Suprapubic skin (tissue), 4 donors: ENCODE measurements around the gene TENM3. TPM values are rescaled to one million over a fixed set of nuclear protein-coding genes. Genes with fewer than 3 reads are reported as not detected.

ENCODE experiments used
- DNase-seq, 2 donors: peaks; one replicate each; pipeline ENCODE4 v3.0.0-alpha.2; 2019; ENCODE audit warnings: low spot score in 2 of 2
- H3K27ac ChIP-seq: fragments of 200-600 bp; sonication (generic); one replicate; pipeline ENCODE4 v1.5.1; 2019
- H3K27me3 ChIP-seq: fragments of 200-600 bp; sonication (generic); one replicate; pipeline ENCODE4 v1.5.1; 2019
- H3K36me3 ChIP-seq: fragments of 200-600 bp; sonication (generic); one replicate; pipeline ENCODE4 v1.5.1; 2019
- H3K4me1 ChIP-seq: fragments of 200-600 bp; sonication (generic); one replicate; pipeline ENCODE4 v1.5.1; 2019
- H3K4me3 ChIP-seq: fragments of 200-600 bp; sonication (generic); one replicate; pipeline ENCODE4 v1.5.1; 2019; ENCODE audit warnings: mild to moderate bottlenecking
- H3K9me3 ChIP-seq: fragments of 200-600 bp; sonication (generic); one replicate; pipeline ENCODE4 v1.5.1; 2019
- CTCF ChIP-seq, 2 donors: fragments of 200-600 bp in 1 of 2; fragments of 450-650 bp in 1 of 2; sonication (generic) in 1 of 2; IDR thresholded peaks; one replicate each; pipeline ENCODE4 v1.5.1; 2016 to 2019; ENCODE audit warnings: antibody characterized with exemption in 2 of 2, mild to moderate bottlenecking in 1 of 2, moderate library complexity in 1 of 2
- EP300 ChIP-seq: sonication (generic); formaldehyde crosslinking; IDR thresholded peaks from one replicate; pipeline ENCODE4 v1.6.1; 2017; ENCODE audit warnings: antibody characterized with exemption
- POLR2A ChIP-seq, 2 donors: fragments of 450-650 bp; IDR thresholded peaks; one replicate each; pipeline ENCODE4 v1.6.1; 2017; ENCODE audit warnings: antibody characterized with exemption in 2 of 2, mild to moderate bottlenecking in 2 of 2, moderate library complexity in 2 of 2
- POLR2AphosphoS5 ChIP-seq, 3 donors: sonication (generic); formaldehyde crosslinking; IDR thresholded peaks; one replicate each; pipeline ENCODE4 v1.6.1; 2017; ENCODE audit warnings: antibody characterized with exemption in 3 of 3
- WGBS: methylation state at CpG from one replicate; pipeline ENCODE4 v1.1.5; 2018; 5-methylcytosine and 5-hydroxymethylcytosine counted together
- total RNA-seq, 4 donors: library from RNA; depleted of rRNA; stranded (reverse); fragments of >200 nt; gene quantifications; one replicate each; pipeline ENCODE4 v1.1.0, GENCODE V29; 2016

Gene TENM3
- total RNA-seq, 4 donors from 2014 or later: 0.81 to 2.9 (median 1.8) TPM

GRCh38 chr4:182835006-182835740 is 592.0 kb downstream of the TENM3 start:
- WGBS: 80% methylated on average over 26 of the region's 26 CpGs
- no peaks in the 10 kb centered on the region for H3K4me1 ChIP-seq
- TF ChIP-seq CTCF (IDR thresholded peaks at IDR 0.05) (no peak), POLR2AphosphoS5 (IDR thresholded peaks at IDR 0.05) (no peak), POLR2A (IDR thresholded peaks at IDR 0.05) (no peak), EP300 (no peak)

DNA sequence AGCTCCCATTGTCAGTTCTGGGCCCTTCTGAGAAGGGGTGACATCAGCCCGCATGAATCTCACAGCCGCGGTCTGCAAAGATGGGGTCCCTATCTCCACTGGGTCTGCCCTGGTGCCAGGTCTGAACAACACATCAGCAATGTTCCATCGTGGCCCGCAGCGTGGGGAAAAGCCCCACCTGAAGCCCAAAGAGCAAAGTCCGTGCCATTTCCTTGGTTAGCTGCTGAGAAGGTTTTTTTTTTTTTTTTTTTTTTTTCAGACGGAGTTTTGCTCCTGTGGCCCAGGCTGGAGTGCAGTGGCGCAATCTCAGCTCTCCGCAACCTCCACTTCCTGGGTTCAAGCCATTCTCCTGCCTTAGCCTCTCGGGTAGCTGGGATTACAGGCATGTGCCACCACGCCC is 594.6 kb downstream of the TENM3 start:
- no peaks in the 10 kb centered on the region for H3K36me3 ChIP-seq
- no peak for DNase-seq
- no peak overlapping the region for H3K4me3 ChIP-seq
- H3K4me1 ChIP-seq: no peaks in the 10 kb centered on the region
- no peak overlapping the region for H3K27ac ChIP-seq
- no peaks in the 10 kb centered on the region for H3K9me3 ChIP-seq
- H3K27me3 ChIP-seq: no peaks in the 10 kb centered on the region
- TF ChIP-seq CTCF (IDR thresholded peaks at IDR 0.05) (no peak), EP300 (no peak), POLR2AphosphoS5 (IDR thresholded peaks at IDR 0.05) (no peak), POLR2A (IDR thresholded peaks at IDR 0.05) (no peak)
- 85% methylated on average over 12 of the region's 12 CpGs for WGBS

More at GRCh38 chr4:182835006-182835740, 592.0 kb downstream of the TENM3 start:
- Histone ChIP-seq H3K9me3 (no peaks in the 10 kb centered on the region), H3K27me3 (no peaks in the 10 kb centered on the region), H3K4me3 (no peak overlapping the region), H3K36me3 (no peaks in the 10 kb centered on the region), H3K27ac (no peak overlapping the region)
- DNase-seq: no peak

DNA sequence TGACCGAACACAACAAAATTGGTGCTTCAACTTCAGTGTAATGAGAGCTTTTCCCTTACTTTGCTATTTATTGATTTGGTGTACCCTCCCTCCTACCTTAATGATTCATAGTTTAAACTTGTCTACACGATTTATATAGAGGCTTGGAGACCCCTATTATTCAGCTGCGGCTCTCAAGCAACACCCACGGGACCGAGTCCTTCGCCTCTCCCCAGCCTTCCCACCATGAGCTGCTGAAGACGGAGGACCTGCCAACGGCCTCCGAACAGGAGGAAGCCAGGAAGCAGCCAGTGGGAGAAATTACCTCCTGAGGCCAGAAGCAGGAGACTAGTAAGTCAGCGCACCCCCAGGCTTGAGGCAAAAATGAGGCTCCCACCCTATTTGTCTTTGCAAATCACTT is 595.3 kb downstream of the TENM3 start:
- no peak for DNase-seq
- 71% methylated on average over 10 of the region's 10 CpGs for WGBS
- H3K4me1 ChIP-seq: no peaks in the 10 kb centered on the region
- H3K27ac ChIP-seq: no peak overlapping the region
- no peak overlapping the region for H3K4me3 ChIP-seq
- H3K36me3 ChIP-seq: no peaks in the 10 kb centered on the region
- H3K27me3 ChIP-seq: no peaks in the 10 kb centered on the region
- TF ChIP-seq CTCF (IDR thresholded peaks at IDR 0.05): no peak
- no peak for TF ChIP-seq EP300
- no peak for TF ChIP-seq POLR2AphosphoS5 (IDR thresholded peaks at IDR 0.05)
- no peak for TF ChIP-seq POLR2A (IDR thresholded peaks at IDR 0.05)
- H3K9me3 ChIP-seq: no peaks in the 10 kb centered on the region

- TF ChIP-seq POLR2A (IDR thresholded peaks at IDR 0.05) (no peak), EP300 (no peak), POLR2AphosphoS5 (IDR thresholded peaks at IDR 0.05) (no peak)
- WGBS: 91% methylated on average over 3 of the region's 9 CpGs
- Histone ChIP-seq H3K27ac (no peak overlapping the region), H3K4me1 (no peaks in the 10 kb centered on the region), H3K27me3 (no peaks in the 10 kb centered on the region), H3K4me3 (no peak overlapping the region), H3K9me3 (no peaks in the 10 kb centered on the region), H3K36me3 (no peaks in the 10 kb centered on the region)
- no peak for DNase-seq
Observed at GRCh38 chr4:182839256-182839655, 596.1 kb downstream of the TENM3 start.

- Histone ChIP-seq H3K4me3 (no peak overlapping the region), H3K27me3 (no peaks in the 10 kb centered on the region), H3K4me1 (no peaks in the 10 kb centered on the region), H3K36me3 (no peaks in the 10 kb centered on the region), H3K9me3 (no peaks in the 10 kb centered on the region), H3K27ac (no peak overlapping the region)
- no peak for TF ChIP-seq POLR2AphosphoS5 (IDR thresholded peaks at IDR 0.05)
- no peak for TF ChIP-seq CTCF (IDR thresholded peaks at IDR 0.05)
- TF ChIP-seq POLR2A (IDR thresholded peaks at IDR 0.05): no peak
- 88% methylated on average over 10 of the region's 10 CpGs for WGBS
- no peak for DNase-seq
Observed at GRCh38 chr4:182840108-182840507, 596.9 kb downstream of the TENM3 start.
